COLO668 (cell line): ENCODE results near the gene CASQ2.

ENCODE experiments used
- DNase-seq: peaks from one replicate; lab custom pipeline; 2025; ENCODE audit not compliant: unreplicated experiment; lab: John Stamatoyannopoulos, UW

The CASQ2 gene

GRCh38 chr1:115768549-115768948 is at the start of gene CASQ2:
Gene CASQ2 (minus strand): TSS chr1:115768714. CDS start chr1:115768541, 173 bp downstream.
- DNase-seq: no peak

- no peak for DNase-seq
These were observed 47.2 kb upstream of the CASQ2 start for GRCh38 chr1:115815694-115816093.

GRCh38 chr1:115814685-115815398 is 46.3 kb upstream of the CASQ2 start:
- no peak for DNase-seq

- no peak for DNase-seq
These were observed 45.2 kb upstream of the CASQ2 start for GRCh38 chr1:115813727-115814126.

GRCh38 chr1:115811140-115811828 is 42.8 kb upstream of the CASQ2 start:
- DNase-seq: no peak

- DNase-seq: peak; percentile 60
These were observed 42.1 kb upstream of the CASQ2 start for GRCh38 chr1:115810609-115811008.

GRCh38 chr1:115809847-115810246 is 41.3 kb upstream of the CASQ2 start:
- DNase-seq: no peak

GRCh38 chr1:115809076-115809475 is 40.6 kb upstream of the CASQ2 start:
- no peak for DNase-seq

- peak; percentile 70 for DNase-seq
These were observed 39.2 kb upstream of the CASQ2 start for GRCh38 chr1:115807723-115808122.

- DNase-seq: no peak
These were observed 37.1 kb upstream of the CASQ2 start for GRCh38 chr1:115805597-115805996.

GRCh38 chr1:115802416-115802815 is 33.9 kb upstream of the CASQ2 start:
- no peak for DNase-seq

GRCh38 chr1:115797486-115797885 is 29.0 kb upstream of the CASQ2 start:
- no peak for DNase-seq

GRCh38 chr1:115796897-115797296 is 28.4 kb upstream of the CASQ2 start:
- DNase-seq: no peak

- no peak for DNase-seq
These were observed 27.5 kb upstream of the CASQ2 start for GRCh38 chr1:115796036-115796435.

- no peak for DNase-seq
These were observed 26.6 kb upstream of the CASQ2 start for GRCh38 chr1:115794976-115795639.

- no peak for DNase-seq
These were observed 24.6 kb upstream of the CASQ2 start for GRCh38 chr1:115793162-115793561.

- no peak for DNase-seq
These were observed 23.3 kb upstream of the CASQ2 start for GRCh38 chr1:115791816-115792215.

GRCh38 chr1:115790846-115791245 is 22.3 kb upstream of the CASQ2 start:
- DNase-seq: no peak

- DNase-seq: no peak
These were observed 21.8 kb upstream of the CASQ2 start for GRCh38 chr1:115790356-115790755.

GRCh38 chr1:115783311-115783710 is 14.8 kb upstream of the CASQ2 start:
- DNase-seq: no peak

GRCh38 chr1:115782571-115783281 is 14.2 kb upstream of the CASQ2 start:
- DNase-seq: no peak
